Common myeloid progenitor, CD34-positive (primary cell): Measurements from ENCODE around the gene NMRK2.

ENCODE experiments used
- CTCF ChIA-PET: fragments of 350-600 bp; sonication (Branson Sonifier 250); formaldehyde crosslinking; loops from one replicate; lab custom pipeline; 2021; ENCODE audit warnings: antibody characterized with exemption; lab: Charles Lee
- POLR2A ChIA-PET: fragments of 350-600 bp; sonication (Branson Sonifier 250); formaldehyde crosslinking; loops from one replicate; lab custom pipeline; 2021; ENCODE audit warnings: antibody characterized with exemption; lab: Charles Lee
- DNase-seq, 3 donors: peaks; one replicate each; pipeline versions ENCODE4 v3.0.0 to v3.0.0-alpha.2; 2013
- H3K27ac ChIP-seq, 2 experiments: 1 replicate in 1 of 2; 2 replicates in 1 of 2; pipeline ENCODE4 v1.7.0; 2013; ENCODE audit warnings: inconsistent platforms in 2 of 2, low read length in 2 of 2, mild to moderate bottlenecking in 2 of 2, low read depth in 1 of 2, moderate library complexity in 1 of 2; ENCODE audit not compliant: severe bottlenecking in 2 of 2, insufficient read depth in 1 of 2, poor library complexity in 1 of 2
- H3K27me3 ChIP-seq, 5 experiments: replicated peaks in 2 of 5; 1 replicate in 3 of 5; 2 replicates in 2 of 5; pipeline versions ENCODE4 v1.6.1 to v1.7.0; 2013; ENCODE audit warnings: low read length in 4 of 5, mild to moderate bottlenecking in 2 of 5, moderate library complexity in 2 of 5, inconsistent platforms in 1 of 5; ENCODE audit not compliant: insufficient read depth in 5 of 5, control insufficient read depth in 4 of 5
- H3K36me3 ChIP-seq, 4 experiments: 1 replicate in 2 of 4; 2 replicates in 2 of 4; pipeline versions ENCODE4 v1.6.1 to v1.7.0; 2013; ENCODE audit warnings: low read length in 3 of 4, control low read depth in 1 of 4, mild to moderate bottlenecking in 1 of 4; ENCODE audit not compliant: control insufficient read depth in 4 of 4, insufficient read depth in 4 of 4
- H3K4me1 ChIP-seq, 4 experiments: 1 replicate in 3 of 4; 2 replicates in 1 of 4; pipeline versions ENCODE4 v1.6.1 to v1.7.1; 2013; ENCODE audit warnings: low read length in 3 of 4, mild to moderate bottlenecking in 3 of 4, control low read depth in 1 of 4, inconsistent platforms in 1 of 4, moderate library complexity in 1 of 4; ENCODE audit not compliant: control insufficient read depth in 4 of 4, insufficient read depth in 4 of 4; ENCODE audit errors: control extremely low read depth in 1 of 4
- H3K4me3 ChIP-seq, 7 experiments: 1 replicate in 4 of 7; 2 replicates in 3 of 7; pipeline versions ENCODE4 v1.5.1 to v1.7.0; 2013; ENCODE audit warnings: mild to moderate bottlenecking in 7 of 7, low read length in 6 of 7, moderate library complexity in 6 of 7, inconsistent platforms in 2 of 7, low read depth in 2 of 7, control low read depth in 1 of 7; ENCODE audit not compliant: insufficient read depth in 4 of 7, control insufficient read depth in 1 of 7; ENCODE audit errors: extremely low read depth in 1 of 7
- H3K9me3 ChIP-seq, 5 experiments: 1 replicate in 4 of 5; 2 replicates in 1 of 5; pipeline versions ENCODE4 v1.6.1 to v1.7.1; 2013; ENCODE audit warnings: low read length in 4 of 5, mild to moderate bottlenecking in 2 of 5, inconsistent platforms in 1 of 5, low read depth in 1 of 5, moderate library complexity in 1 of 5; ENCODE audit not compliant: control insufficient read depth in 4 of 5, insufficient read depth in 2 of 5; ENCODE audit errors: control extremely low read depth in 1 of 5
- WGBS: methylation state at CpG from one replicate; pipeline ENCODE4 v1.1.5; 2013; ENCODE audit not compliant: insufficient coverage; 5-methylcytosine and 5-hydroxymethylcytosine counted together

Gene NMRK2

GRCh38 chr19:3898426-3898825, 34.4 kb upstream of the NMRK2 start:
- Histone ChIP-seq H3K36me3 (no peaks in the 10 kb centered on the region), H3K27ac (no peak overlapping the region), H3K4me3 (no peak overlapping the region), H3K9me3 (peaks cover 2 to 6% (median 3%) of the 10 kb centered on the region in 5 experiments), H3K4me1 (no peaks in the 10 kb centered on the region), H3K27me3 (peaks cover 0 to 2% (median 0%) of the 10 kb centered on the region in 5 experiments)
- POLR2A ChIA-PET = no interaction called here
- WGBS = 100% methylated on average over 3 of the region's 3 CpGs
- no peak for DNase-seq
- CTCF ChIA-PET = no interaction called here

GRCh38 chr19:3899531-3900294, 33.2 kb upstream of the NMRK2 start:
- Histone ChIP-seq H3K27me3 (peaks cover 0 to 2% (median 0%) of the 10 kb centered on the region in 5 experiments), H3K4me3 (no peak overlapping the region), H3K4me1 (no peaks in the 10 kb centered on the region), H3K36me3 (no peaks in the 10 kb centered on the region), H3K9me3 (peaks cover 2 to 6% (median 3%) of the 10 kb centered on the region in 5 experiments), H3K27ac (no peak overlapping the region)
- ChIA-PET CTCF (no interaction called here), POLR2A (no interaction called here)
- 89% methylated on average over 18 of the region's 18 CpGs for whole genome bisulfite sequencing
- DNase-seq = no peak

DNA sequence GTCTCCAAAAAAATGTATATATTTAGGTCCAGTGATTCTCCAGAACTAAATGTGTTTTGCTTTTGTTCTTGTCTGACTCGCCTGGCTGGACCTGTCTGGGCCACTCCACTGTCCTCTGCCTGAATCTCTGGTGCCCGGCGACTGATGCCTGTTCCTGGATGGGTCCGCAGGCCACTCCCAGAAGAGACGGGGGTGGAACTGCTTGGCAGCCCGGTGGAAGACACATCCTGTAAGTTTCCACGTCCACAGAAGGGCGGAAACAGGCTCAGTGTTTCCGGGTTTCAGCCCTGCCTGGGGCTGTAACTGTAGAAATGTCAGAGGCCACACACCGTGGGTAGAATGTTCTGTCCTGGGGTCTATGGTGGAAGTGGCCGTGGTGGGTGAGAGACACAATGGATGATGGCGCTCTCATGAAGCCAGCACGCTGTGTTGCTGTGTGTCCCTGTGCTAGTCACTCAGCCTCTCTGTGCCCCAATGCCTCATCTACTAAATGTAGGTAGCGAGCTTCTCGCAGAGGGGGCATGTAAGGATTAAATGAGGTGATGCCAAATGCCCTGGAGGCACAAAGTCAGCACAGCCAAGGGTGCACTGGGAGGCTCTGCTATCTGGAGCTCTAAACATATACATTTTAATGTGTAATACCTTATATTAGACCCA, 30.4 kb upstream of the NMRK2 start:
- Histone ChIP-seq H3K4me3 (no peak overlapping the region), H3K36me3 (no peaks in the 10 kb centered on the region), H3K27me3 (peaks cover 0 to 2% (median 0%) of the 10 kb centered on the region in 5 experiments), H3K9me3 (peaks cover 2 to 6% (median 3%) of the 10 kb centered on the region in 5 experiments), H3K4me1 (no peaks in the 10 kb centered on the region), H3K27ac (no peak overlapping the region)
- no peak for DNase-seq
- WGBS = 84% methylated on average over 13 of the region's 15 CpGs
- POLR2A ChIA-PET = no interaction called here
- CTCF ChIA-PET = interaction anchor here (1.1 kb wide), 1 partner anchor 10 kb away, joined by 3 read pairs; no protein-coding TSS in a partner anchor

DNA sequence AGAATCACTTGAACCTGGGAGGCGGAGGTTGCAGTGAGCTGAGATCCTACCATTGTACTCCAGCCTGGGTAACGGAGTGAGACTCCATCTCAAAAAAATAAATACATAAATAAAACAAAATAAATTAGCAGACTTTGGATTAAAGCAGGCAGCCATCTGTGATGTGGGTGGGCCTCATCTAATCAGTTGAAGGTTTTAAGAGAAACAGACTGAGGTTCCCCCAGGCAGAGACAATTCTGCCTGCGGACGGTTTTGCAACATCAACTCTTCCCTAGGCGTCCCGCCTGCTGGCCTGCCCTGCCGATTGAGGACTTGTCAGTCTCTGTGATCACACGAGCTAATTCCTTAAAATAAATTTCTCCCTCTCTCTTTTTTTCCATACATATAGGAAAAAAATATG, 28.6 kb upstream of the NMRK2 start:
- POLR2A ChIA-PET = no interaction called here

DNA sequence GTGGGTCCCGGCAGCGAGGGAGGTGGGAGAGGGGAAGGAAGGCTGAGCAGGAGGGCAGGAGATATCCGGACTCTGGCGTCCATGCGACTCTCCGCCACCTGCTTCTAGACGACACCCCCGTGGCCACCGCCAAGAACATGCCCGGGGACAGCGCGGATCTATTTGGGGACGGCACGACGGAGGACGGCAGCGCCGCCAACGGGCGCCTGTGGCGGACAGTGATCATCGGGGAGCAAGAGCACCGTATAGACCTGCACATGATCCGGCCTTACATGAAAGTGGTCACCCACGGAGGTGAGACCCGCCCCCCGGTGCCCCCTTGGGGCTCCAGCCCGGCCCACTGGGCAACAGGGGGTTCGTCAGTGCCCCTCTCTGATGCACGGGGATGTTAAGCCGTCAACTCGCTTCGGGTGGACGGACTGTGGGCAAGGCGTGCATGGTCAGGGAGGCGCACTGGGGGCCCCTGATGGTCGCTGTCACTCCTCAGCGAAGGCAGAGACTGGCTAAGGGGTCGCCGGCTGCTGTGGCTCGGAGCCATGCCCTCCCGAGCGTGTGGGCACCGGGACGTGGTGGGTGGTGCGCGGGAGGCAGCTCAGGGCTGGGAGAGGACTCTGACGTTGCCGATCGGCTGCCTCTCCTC, 25.1 kb upstream of the NMRK2 start:
- peaks cover 0 to 10% (median 2%) of the 10 kb centered on the region in 5 experiments for H3K9me3 ChIP-seq
- CTCF ChIA-PET = interaction anchor here (0.6 kb wide), 1 partner anchor 89 kb away, joined by 3 read pairs; no protein-coding TSS in a partner anchor
- no peak overlapping the region for H3K27ac ChIP-seq
- POLR2A ChIA-PET = no interaction called here
- 91% methylated on average over 49 of the region's 50 CpGs for WGBS
- no peaks in the 10 kb centered on the region for H3K36me3 ChIP-seq
- H3K4me3 ChIP-seq = no peak overlapping the region
- H3K27me3 ChIP-seq = no peaks in the 10 kb centered on the region
- DNase-seq = no peak
- H3K4me1 ChIP-seq = no peaks in the 10 kb centered on the region

More for the DNA sequence above, 28.6 kb upstream of the NMRK2 start:
- Histone ChIP-seq H3K4me1 (no peaks in the 10 kb centered on the region), H3K4me3 (no peak overlapping the region), H3K27me3 (peaks cover 0 to 2% (median 0%) of the 10 kb centered on the region in 5 experiments), H3K27ac (no peak overlapping the region), H3K9me3 (no peaks in the 10 kb centered on the region), H3K36me3 (no peaks in the 10 kb centered on the region)
- WGBS = 100% methylated on average over 5 of the region's 8 CpGs
- DNase-seq = no peak
- CTCF ChIA-PET = no interaction called here

GRCh38 chr19:3908266-3909054, 24.4 kb upstream of the NMRK2 start:
- Histone ChIP-seq H3K4me3 (no peak overlapping the region), H3K27ac (no peak overlapping the region), H3K27me3 (no peaks in the 10 kb centered on the region), H3K36me3 (no peaks in the 10 kb centered on the region), H3K4me1 (no peaks in the 10 kb centered on the region), H3K9me3 (peaks cover 0 to 10% (median 2%) of the 10 kb centered on the region in 5 experiments)
- WGBS = 70% methylated on average over 8 of the region's 14 CpGs
- POLR2A ChIA-PET = interaction anchor here (0.6 kb wide), 1 partner anchor 15 kb away, joined by 3 read pairs; no protein-coding TSS in a partner anchor
- no peak for DNase-seq
- CTCF ChIA-PET = no interaction called here
